Activated naive CD8-positive, alpha-beta T cell treated with anti-CD3 and anti-CD28 coated beads, Interleukin-2, amount 10 ng/mL, durations not matched to agents 7 days and 5 days (primary cell): ENCODE results near the gene PLA2G4E. TPM values are rescaled to one million over a fixed set of nuclear protein-coding genes. Genes with fewer than 3 reads are reported as not detected.

Experiments
- ATAC-seq: fragments of 150-1000 bp; cut with Tn5 transposase; one replicate; pipeline ENCODE4 v1.10.0; 2021; ENCODE audit warnings: low read depth, moderate library complexity
- POLR2A ChIA-PET: fragments of 350-600 bp; sonication (Branson Sonifier 250); formaldehyde crosslinking; loops from one replicate; lab custom pipeline; 2021; ENCODE audit warnings: antibody characterized with exemption; lab: Charles Lee
- DNase-seq: peaks from one replicate; pipeline ENCODE4 v3.0.0; 2021
- H3K27ac Mint-ChIP-seq: one replicate; pipeline ENCODE4 v1.8.0; 2022; ENCODE audit warnings: mild to moderate bottlenecking, mixed read lengths
- H3K27me3 Mint-ChIP-seq: one replicate; pipeline ENCODE4 v1.8.0; 2022; ENCODE audit warnings: mild to moderate bottlenecking, moderate library complexity, mixed read lengths
- H3K36me3 Mint-ChIP-seq: one replicate; pipeline ENCODE4 v1.8.0; 2021; ENCODE audit warnings: mild to moderate bottlenecking, mixed read lengths
- H3K4me1 Mint-ChIP-seq: one replicate; pipeline ENCODE4 v1.8.0; 2021; ENCODE audit warnings: mixed read lengths
- H3K4me3 Mint-ChIP-seq: one replicate; pipeline ENCODE4 v1.8.0; 2022; ENCODE audit warnings: mild to moderate bottlenecking, moderate library complexity, mixed read lengths
- H3K9me3 Mint-ChIP-seq: one replicate; pipeline ENCODE4 v1.8.0; 2021; ENCODE audit warnings: mixed read lengths
- total RNA-seq, 2 experiments: library from RNA; stranded (reverse); gene quantifications; one replicate each; pipeline ENCODE4 v1.2.3, GENCODE V29; 2021

Gene PLA2G4E, protein sequence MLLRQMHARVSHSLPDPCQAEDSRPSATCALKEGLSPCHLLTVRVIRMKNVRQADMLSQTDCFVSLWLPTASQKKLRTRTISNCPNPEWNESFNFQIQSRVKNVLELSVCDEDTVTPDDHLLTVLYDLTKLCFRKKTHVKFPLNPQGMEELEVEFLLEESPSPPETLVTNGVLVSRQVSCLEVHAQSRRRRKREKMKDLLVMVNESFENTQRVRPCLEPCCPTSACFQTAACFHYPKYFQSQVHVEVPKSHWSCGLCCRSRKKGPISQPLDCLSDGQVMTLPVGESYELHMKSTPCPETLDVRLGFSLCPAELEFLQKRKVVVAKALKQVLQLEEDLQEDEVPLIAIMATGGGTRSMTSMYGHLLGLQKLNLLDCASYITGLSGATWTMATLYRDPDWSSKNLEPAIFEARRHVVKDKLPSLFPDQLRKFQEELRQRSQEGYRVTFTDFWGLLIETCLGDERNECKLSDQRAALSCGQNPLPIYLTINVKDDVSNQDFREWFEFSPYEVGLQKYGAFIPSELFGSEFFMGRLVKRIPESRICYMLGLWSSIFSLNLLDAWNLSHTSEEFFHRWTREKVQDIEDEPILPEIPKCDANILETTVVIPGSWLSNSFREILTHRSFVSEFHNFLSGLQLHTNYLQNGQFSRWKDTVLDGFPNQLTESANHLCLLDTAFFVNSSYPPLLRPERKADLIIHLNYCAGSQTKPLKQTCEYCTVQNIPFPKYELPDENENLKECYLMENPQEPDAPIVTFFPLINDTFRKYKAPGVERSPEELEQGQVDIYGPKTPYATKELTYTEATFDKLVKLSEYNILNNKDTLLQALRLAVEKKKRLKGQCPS
- total RNA-seq: not detected

DNA sequence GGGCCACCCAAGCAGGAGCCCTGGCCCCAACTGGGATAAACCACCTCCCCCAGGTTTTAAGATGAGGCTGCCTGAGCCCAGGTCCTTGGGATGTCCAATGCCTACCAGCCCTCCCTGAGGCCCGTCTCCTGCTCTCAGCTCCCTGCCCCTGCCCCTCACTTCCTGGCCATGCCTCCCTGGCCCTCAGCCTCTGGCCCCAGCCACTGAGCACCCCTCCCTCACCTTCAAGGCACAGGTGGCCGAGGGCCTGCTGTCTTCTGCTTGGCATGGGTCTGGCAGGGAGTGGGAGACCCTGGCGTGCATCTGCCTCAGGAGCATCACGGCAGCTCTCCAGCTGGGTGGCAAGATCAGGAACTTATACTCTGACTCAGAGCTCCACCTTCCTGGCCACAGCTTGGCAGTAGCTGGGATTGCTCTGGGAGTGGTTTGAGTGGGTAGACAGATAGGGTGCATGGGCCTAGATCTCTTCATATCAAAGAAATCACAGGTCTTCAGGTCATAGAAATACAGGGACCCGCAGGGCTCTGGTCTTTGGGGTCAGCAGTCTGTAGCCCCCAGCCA is at the start of gene PLA2G4E:
Gene PLA2G4E, minus strand, starts transcription at position 330 of the 561 bp plus-strand sequence. Its CDS starts 12 bp downstream, at position 318.
- Mint-ChIP-seq H3K4me1 (no peaks in the 10 kb centered on the region), H3K27me3 (peaks cover 9% of the 10 kb centered on the region), H3K36me3 (no peaks in the 10 kb centered on the region), H3K4me3 (no peak within 1 kb of the TSS), H3K27ac (no peak within 1 kb of the TSS), H3K9me3 (no peaks in the 10 kb centered on the region)
- no peak for DNase-seq
- ATAC-seq: no peak
- POLR2A ChIA-PET: no interaction called here

DNA sequence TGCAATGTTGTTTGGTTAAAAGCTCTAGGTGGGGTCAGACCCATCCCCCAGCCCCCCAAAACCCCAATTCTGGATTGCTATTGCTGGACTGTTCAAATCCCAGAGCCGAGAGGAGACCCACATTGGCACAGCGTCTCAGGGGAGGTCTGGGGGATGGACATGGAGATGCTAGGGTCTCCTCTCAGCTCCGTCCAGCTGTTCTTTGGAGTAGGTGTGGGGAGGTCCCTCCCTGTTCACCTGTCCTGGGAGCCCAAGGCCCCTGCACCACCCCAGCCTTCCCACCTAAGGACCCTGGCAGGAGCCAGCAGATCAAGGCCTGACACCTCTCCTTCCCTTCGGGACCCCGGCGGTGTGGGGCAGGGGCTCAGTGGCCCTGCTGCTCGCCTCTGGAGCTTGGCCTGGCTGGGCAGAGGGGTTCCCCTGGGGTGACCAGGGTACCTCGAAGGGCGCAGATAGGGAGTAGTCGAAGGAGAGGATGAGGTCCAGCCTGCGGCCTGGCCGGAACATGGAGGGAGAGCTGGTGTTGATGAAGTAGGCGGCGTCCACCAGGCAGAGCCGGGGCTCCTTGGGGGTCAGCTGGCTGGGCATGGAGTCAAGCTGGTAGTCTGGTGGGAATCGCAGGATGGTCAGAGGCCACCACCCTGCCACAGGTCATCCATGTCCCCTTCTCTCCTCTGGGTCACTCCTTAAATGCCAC is 49.6 kb upstream of the PLA2G4E start:
- POLR2A ChIA-PET: no interaction called here

DNA sequence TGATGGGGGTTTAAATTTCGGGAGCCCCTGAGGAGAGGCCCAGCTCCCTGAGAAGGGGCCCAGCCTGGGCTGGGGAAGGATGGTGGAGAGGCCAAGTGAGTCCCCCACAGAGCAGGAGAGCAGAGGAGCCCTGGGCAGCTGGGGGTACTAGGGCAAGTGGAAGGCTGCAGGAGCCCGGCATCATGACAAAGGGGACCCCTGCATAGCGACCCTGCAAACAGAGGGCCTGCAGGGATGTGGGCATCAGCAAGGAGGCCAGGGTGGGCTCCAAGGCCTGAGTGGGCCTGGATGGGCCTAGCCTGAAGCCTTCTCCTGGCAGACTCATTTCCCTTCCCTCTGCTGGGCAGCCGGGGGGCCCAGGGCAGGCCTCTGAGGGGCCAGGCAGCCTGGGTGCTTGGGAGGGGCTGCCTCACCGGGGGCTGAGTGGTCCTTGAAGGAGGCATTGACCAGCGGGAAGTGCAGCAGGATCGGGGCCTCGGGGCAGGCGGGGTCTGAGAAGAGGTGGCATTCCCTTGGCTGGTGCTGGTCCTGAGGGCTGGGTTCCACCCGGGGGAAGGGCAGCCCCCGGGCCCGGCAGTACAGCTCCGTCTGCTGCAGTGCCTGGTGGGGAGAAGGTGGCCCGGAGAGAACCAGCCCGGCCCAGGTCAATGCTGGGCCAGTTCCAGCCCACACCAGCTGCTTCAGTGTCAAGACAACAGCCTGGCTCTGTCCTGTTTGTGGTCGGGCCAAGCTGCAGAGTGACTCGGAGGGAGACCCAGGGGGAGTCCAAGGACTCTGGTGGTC is 48.8 kb upstream of the PLA2G4E start:
- H3K4me3 Mint-ChIP-seq: no peak overlapping the region
- ATAC-seq (no peak), DNase-seq (no peak)
- H3K9me3 Mint-ChIP-seq: peaks cover 3% of the 10 kb centered on the region
- peaks cover 16% of the 10 kb centered on the region for H3K27me3 Mint-ChIP-seq
- peaks cover 2% of the 10 kb centered on the region for H3K4me1 Mint-ChIP-seq
- H3K27ac Mint-ChIP-seq: no peak overlapping the region
- H3K36me3 Mint-ChIP-seq: no peaks in the 10 kb centered on the region
- POLR2A ChIA-PET: no interaction called here

More for the DNA sequence above, 49.6 kb upstream of the PLA2G4E start:
- no peak for ATAC-seq
- Mint-ChIP-seq H3K27me3 (peaks cover 15% of the 10 kb centered on the region), H3K27ac (no peak overlapping the region), H3K36me3 (no peaks in the 10 kb centered on the region), H3K4me3 (no peak overlapping the region), H3K9me3 (peaks cover 3% of the 10 kb centered on the region), H3K4me1 (peaks cover 2% of the 10 kb centered on the region)
- DNase-seq: no peak

DNA sequence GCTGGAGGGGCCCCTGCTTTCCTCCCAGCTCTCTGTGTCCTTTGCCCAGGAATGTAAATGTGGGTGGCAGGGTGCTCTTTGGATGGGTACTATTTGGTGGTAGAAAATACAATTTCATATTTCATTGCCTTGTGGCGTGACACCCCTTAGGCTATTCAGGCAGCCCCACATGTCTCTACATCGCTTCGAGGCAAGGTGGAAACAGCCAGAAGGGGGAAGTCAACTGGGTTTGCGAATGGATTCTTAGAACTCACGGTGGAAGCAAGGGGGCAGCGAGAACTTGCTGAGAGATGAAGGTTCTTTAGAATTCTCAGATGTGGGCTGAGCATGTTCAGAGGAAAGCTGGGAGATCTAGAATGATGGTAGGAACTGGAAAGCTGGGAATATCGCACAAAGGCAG is 48.2 kb upstream of the PLA2G4E start:
- POLR2A ChIA-PET: no interaction called here
- Mint-ChIP-seq H3K4me3 (no peak overlapping the region), H3K9me3 (peaks cover 3% of the 10 kb centered on the region), H3K27me3 (peaks cover 14% of the 10 kb centered on the region), H3K4me1 (peaks cover 2% of the 10 kb centered on the region), H3K27ac (no peak overlapping the region), H3K36me3 (no peaks in the 10 kb centered on the region)
- DNase-seq: no peak
- no peak for ATAC-seq

DNA sequence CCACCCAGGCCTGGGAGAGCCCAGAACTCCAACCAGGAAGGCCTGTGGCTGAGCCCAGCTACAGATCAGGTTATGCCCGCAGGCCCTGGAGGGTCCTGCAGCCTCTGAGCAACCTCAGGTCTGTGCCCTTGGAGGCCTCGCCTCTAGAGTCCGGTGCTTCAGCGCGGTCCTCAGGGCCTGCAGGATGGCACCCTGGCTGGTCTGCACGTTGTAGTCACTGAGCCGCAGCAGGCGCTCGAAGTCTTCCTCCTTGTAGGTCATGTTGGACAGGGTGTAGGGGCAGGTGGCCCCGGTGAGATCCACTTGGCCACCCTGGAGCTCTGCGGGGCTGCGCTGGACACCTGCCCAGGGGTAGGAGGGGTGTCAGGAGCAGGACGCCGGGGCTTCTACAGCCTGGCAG is 47.8 kb upstream of the PLA2G4E start:
- ATAC-seq: no peak
- Mint-ChIP-seq H3K27me3 (peaks cover 13% of the 10 kb centered on the region), H3K27ac (no peak overlapping the region), H3K36me3 (no peaks in the 10 kb centered on the region), H3K9me3 (peaks cover 3% of the 10 kb centered on the region), H3K4me1 (peaks cover 2% of the 10 kb centered on the region), H3K4me3 (no peak overlapping the region)
- DNase-seq: no peak
- POLR2A ChIA-PET: no interaction called here

DNA sequence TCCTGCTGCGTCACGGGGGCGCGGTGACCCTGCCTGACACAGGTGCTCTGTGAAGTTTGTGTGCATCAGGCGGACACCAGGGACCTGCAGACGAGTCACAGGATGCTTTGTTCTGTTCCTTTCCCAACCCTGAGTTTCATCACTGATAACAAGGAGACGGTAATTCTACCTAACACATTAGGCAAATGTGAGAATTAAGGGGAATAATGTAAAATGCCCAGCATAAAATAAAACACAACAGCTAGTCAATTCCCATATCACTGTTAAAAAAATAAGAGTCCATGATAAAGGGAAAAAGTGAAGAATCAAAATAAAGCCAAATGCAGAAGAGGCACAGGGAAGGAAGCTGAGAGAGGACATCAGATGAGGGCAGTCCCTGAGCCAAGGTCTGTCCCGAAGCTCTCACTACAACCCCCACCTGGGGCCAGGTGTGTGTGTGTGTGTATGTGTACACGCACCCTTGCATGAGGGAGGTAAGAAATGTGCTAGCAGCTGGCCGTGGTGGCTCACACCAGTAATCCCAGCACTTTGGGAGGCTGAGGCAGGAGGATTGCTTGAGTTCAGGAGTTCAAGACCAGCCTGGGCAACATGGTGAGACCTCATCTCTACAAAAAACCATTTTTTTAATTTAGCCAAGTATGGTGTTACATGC is 46.0 kb upstream of the PLA2G4E start:
- ATAC-seq (no peak), DNase-seq (no peak)
- Mint-ChIP-seq H3K27me3 (peaks cover 13% of the 10 kb centered on the region), H3K4me1 (peaks cover 2% of the 10 kb centered on the region), H3K4me3 (no peak overlapping the region), H3K27ac (no peak overlapping the region), H3K9me3 (peaks cover 3% of the 10 kb centered on the region), H3K36me3 (no peaks in the 10 kb centered on the region)
- POLR2A ChIA-PET: no interaction called here

DNA sequence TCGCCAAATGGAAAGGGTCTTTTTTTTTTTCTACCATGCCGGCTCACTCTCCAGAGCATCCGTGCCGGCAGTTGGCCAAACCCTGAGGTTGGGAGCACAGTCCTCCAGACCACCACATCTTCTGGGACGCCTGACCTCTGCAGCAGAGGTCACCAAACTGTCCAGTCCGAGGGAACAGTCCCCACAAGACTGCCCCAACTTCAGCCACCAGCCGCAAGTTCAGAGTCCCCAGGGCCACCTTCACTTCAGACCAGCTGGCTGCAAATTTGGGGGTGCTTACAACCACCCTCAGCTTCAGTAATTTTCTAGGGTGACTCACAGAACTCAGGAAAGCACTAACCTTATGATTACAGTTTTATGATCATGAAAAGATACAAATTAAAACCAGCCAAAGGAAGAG is 44.6 kb upstream of the PLA2G4E start:
- peaks cover 3% of the 10 kb centered on the region for H3K9me3 Mint-ChIP-seq
- ATAC-seq (no peak), DNase-seq (no peak)
- POLR2A ChIA-PET: no interaction called here
- H3K27me3 Mint-ChIP-seq: peaks cover 13% of the 10 kb centered on the region
- H3K36me3 Mint-ChIP-seq: no peaks in the 10 kb centered on the region
- H3K27ac Mint-ChIP-seq: no peak overlapping the region
- no peak overlapping the region for H3K4me3 Mint-ChIP-seq
- H3K4me1 Mint-ChIP-seq: peaks cover 2% of the 10 kb centered on the region

DNA sequence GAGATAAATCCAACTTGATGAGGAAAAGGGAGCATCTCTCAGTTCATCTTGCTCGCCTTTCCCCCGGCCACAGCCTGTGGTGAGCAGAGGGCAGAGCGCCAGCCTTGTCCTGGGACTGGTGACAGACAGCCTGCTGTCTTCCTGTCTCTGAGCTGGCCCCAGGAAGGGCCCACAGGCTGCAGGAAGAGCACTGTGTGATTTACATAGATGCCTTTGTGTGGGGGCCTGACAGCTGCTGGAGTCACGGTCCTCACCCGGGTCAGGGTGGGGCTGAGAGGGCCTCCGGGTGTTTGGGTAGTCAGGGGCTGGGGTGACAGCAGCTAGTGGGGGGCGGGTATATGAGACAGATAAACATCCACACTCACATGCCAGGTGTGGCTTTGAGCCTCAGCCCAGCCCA is 44.2 kb upstream of the PLA2G4E start:
- no peak overlapping the region for H3K27ac Mint-ChIP-seq
- ATAC-seq (peak; percentile 22), DNase-seq (no peak)
- peaks cover 3% of the 10 kb centered on the region for H3K9me3 Mint-ChIP-seq
- peaks cover 2% of the 10 kb centered on the region for H3K4me1 Mint-ChIP-seq
- H3K4me3 Mint-ChIP-seq: no peak overlapping the region
- no peaks in the 10 kb centered on the region for H3K36me3 Mint-ChIP-seq
- POLR2A ChIA-PET: no interaction called here
- H3K27me3 Mint-ChIP-seq: peaks cover 13% of the 10 kb centered on the region

DNA sequence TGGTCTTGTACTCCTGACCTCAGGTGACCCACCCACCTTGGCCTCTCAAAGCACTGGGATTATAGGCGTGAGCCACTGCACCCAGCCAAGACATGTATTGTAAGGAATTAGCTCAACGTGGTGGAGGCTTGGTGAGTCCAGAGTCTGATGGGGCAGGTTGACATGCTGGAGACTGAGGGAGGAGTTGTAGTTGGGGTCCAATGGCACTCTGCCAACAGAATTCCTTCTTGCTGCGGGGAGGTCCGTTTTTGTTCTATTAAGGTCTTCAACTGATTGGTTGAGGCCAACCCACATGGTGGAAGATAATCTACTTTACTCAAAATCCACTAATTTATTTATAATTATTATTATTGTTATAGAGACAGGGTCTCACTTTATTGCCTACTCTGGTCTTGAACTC is 43.4 kb upstream of the PLA2G4E start:
- Mint-ChIP-seq H3K4me1 (peaks cover 2% of the 10 kb centered on the region), H3K27me3 (peaks cover 14% of the 10 kb centered on the region), H3K4me3 (no peak overlapping the region), H3K36me3 (no peaks in the 10 kb centered on the region), H3K9me3 (peaks cover 3% of the 10 kb centered on the region), H3K27ac (no peak overlapping the region)
- ATAC-seq (no peak), DNase-seq (no peak)
- POLR2A ChIA-PET: no interaction called here

DNA sequence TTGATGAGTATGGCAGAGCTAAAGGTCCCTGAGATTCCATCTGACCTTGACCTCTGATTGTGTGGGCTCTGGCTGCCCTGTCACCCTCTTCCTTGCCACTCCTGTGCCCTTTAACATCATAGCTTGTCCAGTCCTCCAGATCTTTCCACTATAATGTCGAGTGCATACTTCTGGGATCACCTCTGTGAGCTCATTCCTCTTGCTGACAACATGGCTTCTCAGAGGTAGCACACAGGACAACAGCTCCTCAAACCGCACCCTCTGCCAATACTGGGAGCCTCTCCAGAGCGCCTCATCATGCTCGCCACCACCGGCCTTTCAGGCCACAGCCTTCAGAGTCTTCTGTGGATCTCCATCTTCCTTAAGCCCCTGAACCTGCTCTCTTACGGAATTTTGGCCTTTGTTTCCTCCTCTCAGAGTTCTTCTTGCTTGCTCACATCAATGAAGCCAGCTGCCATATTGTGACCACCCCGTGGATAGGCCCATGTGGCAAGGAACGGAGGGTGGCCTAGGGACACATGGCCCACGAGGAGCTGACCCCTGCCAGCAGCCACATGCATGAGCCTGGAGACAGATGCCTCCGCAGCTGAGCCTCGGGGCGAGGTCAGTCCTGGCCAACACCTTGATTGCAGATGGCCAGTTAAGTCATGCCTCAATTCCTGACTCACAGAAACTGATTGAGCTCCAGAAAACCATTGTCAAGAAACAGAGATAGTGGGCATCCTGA is 42.4 kb upstream of the PLA2G4E start:
- H3K4me3 Mint-ChIP-seq: no peak overlapping the region
- ATAC-seq (no peak), DNase-seq (no peak)
- H3K27ac Mint-ChIP-seq: no peak overlapping the region
- peaks cover 3% of the 10 kb centered on the region for H3K9me3 Mint-ChIP-seq
- POLR2A ChIA-PET: no interaction called here
- H3K27me3 Mint-ChIP-seq: peaks cover 18% of the 10 kb centered on the region
- H3K4me1 Mint-ChIP-seq: peaks cover 2% of the 10 kb centered on the region
- no peaks in the 10 kb centered on the region for H3K36me3 Mint-ChIP-seq

DNA sequence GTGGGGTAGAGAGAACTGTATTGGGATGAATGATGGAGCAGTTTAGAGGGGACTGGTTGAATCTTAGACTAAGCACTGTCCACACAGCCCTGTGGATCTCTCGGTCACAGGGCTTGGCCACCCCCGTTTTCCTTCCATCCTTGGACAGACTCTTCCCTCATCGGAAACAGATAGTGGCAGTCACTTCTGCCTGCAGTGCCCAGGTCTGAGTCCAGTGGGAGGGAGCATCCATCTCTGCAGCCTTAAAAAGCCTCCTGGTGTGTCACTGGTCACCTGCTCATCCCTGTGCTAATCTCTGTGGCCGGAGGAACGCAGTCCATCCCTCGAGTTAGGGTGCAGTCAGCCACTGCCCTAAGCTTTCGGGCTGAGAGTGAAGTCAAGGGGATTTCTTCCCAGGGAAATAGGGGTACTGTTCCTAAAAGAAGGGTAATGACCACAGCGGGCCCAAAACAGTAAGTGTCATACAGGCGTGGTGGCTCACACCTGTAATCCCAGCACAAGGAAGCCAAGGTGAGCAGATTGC is 41.5 kb upstream of the PLA2G4E start:
- Mint-ChIP-seq H3K9me3 (no peaks in the 10 kb centered on the region), H3K4me1 (peaks cover 2% of the 10 kb centered on the region), H3K27me3 (peaks cover 25% of the 10 kb centered on the region), H3K27ac (no peak overlapping the region), H3K4me3 (no peak overlapping the region), H3K36me3 (no peaks in the 10 kb centered on the region)
- DNase-seq: no peak
- no peak for ATAC-seq
- POLR2A ChIA-PET: no interaction called here

DNA sequence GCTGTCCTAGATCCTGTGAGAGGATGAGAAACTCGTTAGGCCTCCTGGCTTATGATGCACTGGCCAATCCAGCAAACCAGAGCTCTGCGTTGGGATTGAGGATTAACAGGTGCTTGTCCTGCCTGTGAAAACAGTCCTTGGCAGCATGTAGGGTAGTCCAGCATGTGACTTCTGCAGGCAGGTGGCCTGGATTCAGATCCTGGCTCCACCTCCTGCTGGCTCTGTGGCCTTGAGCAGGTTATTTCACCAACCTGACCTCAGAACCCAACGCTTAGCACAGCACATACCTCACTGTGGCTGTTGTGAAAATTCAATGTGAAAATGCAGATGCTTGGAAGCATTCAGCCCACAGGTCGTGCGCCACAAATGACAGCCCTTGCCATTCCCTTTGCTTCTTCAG is 40.0 kb upstream of the PLA2G4E start:
- POLR2A ChIA-PET: no interaction called here
- H3K9me3 Mint-ChIP-seq: no peaks in the 10 kb centered on the region
- no peak for ATAC-seq

More for the DNA sequence above, 40.0 kb upstream of the PLA2G4E start:
- H3K4me3 Mint-ChIP-seq: no peak overlapping the region
- H3K36me3 Mint-ChIP-seq: no peaks in the 10 kb centered on the region
- peaks cover 29% of the 10 kb centered on the region for H3K27me3 Mint-ChIP-seq
- no peak overlapping the region for H3K27ac Mint-ChIP-seq
- DNase-seq: no peak
- H3K4me1 Mint-ChIP-seq: peaks cover 8% of the 10 kb centered on the region
